HEK293 (cell line): ENCODE measurements around the gene PFN3.

Experiments used
- AEBP2 ChIP-seq: fragments of 450-650 bp; formaldehyde crosslinking; IDR thresholded peaks from 2 replicates; pipeline ENCODE4 v1.5.1; 2016; ENCODE audit warnings: missing biosample characterization, missing genetic modification characterization, borderline replicate concordance
- REPIN1 ChIP-seq: fragments of 450-650 bp; formaldehyde crosslinking; IDR thresholded peaks from 2 replicates; pipeline ENCODE4 v1.5.1; 2017; ENCODE audit warnings: missing biosample characterization, missing genetic modification characterization, low read depth
- SP2 ChIP-seq: fragments of 450-650 bp; formaldehyde crosslinking; IDR thresholded peaks from 2 replicates; pipeline ENCODE4 v1.5.1; 2016; ENCODE audit warnings: missing biosample characterization, missing genetic modification characterization
- TSHZ1 ChIP-seq: fragments of 450-650 bp; formaldehyde crosslinking; IDR thresholded peaks from 2 replicates; pipeline ENCODE4 v1.5.1; 2016; ENCODE audit warnings: missing biosample characterization, missing genetic modification characterization, borderline replicate concordance
- ZBTB21 ChIP-seq: fragments of 450-650 bp; formaldehyde crosslinking; IDR thresholded peaks from 2 replicates; pipeline ENCODE4 v1.5.1; 2017; ENCODE audit warnings: missing biosample characterization, missing genetic modification characterization
- ZNF155 ChIP-seq: fragments of 450-650 bp; formaldehyde crosslinking; IDR thresholded peaks from 2 replicates; pipeline ENCODE4 v1.5.1; 2016; ENCODE audit warnings: missing biosample characterization, missing genetic modification characterization
- ZNF26 ChIP-seq: fragments of 450-650 bp; formaldehyde crosslinking; IDR thresholded peaks from 2 replicates; pipeline ENCODE4 v1.5.1; 2016; ENCODE audit warnings: missing biosample characterization, missing genetic modification characterization
- ZNF404 ChIP-seq: fragments of 450-650 bp; formaldehyde crosslinking; IDR thresholded peaks from 2 replicates; pipeline ENCODE4 v1.5.1; 2017; ENCODE audit warnings: missing biosample characterization, missing genetic modification characterization
- ZNF423 ChIP-seq: fragments of 450-650 bp; formaldehyde crosslinking; IDR thresholded peaks from 2 replicates; pipeline ENCODE4 v1.5.1; 2016; ENCODE audit warnings: missing biosample characterization, missing genetic modification characterization
- ZNF473 ChIP-seq: fragments of 450-650 bp; formaldehyde crosslinking; IDR thresholded peaks from 2 replicates; pipeline ENCODE4 v1.5.1; 2017; ENCODE audit warnings: missing biosample characterization, missing genetic modification characterization
- ZNF704 ChIP-seq: fragments of 450-650 bp; formaldehyde crosslinking; IDR thresholded peaks from 2 replicates; pipeline ENCODE4 v1.5.1; 2016; ENCODE audit warnings: missing biosample characterization, missing genetic modification characterization
- ZNF777 ChIP-seq: fragments of 450-650 bp; formaldehyde crosslinking; IDR thresholded peaks from 2 replicates; pipeline ENCODE4 v1.5.1; 2017; ENCODE audit warnings: missing biosample characterization, missing genetic modification characterization, borderline replicate concordance
- TF ChIP-seq, protein P1 (sequence below): fragments of 450-650 bp; formaldehyde crosslinking; conservative IDR thresholded peaks from 2 replicates; pipeline ENCODE4 v1.5.1; 2016; ENCODE audit warnings: low read depth, missing biosample characterization, missing genetic modification characterization

The PFN3 gene

DNA sequence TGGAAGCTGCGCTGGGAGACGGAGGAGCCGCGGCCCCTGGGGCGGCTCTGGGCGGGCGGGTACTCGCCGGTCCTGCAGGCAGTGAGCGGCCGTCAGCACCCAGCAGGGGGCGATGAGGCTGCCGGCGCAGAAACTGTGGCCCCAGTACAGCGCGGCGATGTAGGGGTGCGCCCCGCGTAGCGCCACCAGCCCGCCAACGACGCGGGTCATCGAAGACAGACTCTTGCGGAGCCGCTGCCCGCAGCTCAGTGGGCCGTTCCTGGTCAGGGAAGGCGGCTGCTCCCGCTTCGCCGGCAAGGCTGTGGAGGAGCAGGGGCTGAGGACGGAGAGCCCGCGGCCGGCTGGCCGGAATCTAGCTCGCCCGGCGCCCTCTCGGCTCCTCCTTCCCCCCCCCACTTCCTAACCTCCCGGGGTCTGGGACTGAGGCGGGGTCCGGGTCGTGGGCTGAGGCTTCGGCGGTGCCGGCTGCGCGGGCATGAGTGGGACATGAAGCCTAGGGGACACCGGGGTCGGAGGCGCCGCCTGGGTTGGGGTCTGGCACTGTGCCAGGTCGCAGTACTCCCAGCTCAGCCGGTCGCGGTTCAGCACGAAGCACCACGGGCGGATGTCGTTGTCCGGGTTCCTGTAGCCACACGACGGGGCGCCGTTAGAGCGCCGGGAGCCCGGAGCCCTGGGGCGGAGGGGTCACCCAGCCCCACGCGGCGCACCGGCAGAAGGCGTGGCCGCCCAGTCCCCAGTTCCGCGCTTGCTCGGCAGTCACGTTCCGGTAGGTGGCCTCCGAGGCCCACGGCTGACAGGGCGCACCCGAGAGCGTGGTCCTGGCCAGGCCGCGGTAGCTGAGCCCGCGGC, 3.6 kb upstream of the PFN3 start (continued):
- TF ChIP-seq ZNF704 (no peak), ZNF155 (no peak), TSHZ1 (no peak), SP2 (peak; percentile 62), ZNF423 (peak; percentile 95), ZNF404 (tag by site-specific recombination) (no peak), ZNF777 (tag by site-specific recombination) (0 out of 2 replicates have a peak, but pooled peaks have one; percentile 44), ZNF473 (tag by site-specific recombination) (peak; percentile 91; the same call in 1 of the 2 replicates), ZNF26 (tag by site-specific recombination) (no peak), REPIN1 (no peak), AEBP2 (tag by site-specific recombination) (no peak), ZBTB21 (tag by site-specific recombination) (no peak)
- TF ChIP-seq, protein P1, sequence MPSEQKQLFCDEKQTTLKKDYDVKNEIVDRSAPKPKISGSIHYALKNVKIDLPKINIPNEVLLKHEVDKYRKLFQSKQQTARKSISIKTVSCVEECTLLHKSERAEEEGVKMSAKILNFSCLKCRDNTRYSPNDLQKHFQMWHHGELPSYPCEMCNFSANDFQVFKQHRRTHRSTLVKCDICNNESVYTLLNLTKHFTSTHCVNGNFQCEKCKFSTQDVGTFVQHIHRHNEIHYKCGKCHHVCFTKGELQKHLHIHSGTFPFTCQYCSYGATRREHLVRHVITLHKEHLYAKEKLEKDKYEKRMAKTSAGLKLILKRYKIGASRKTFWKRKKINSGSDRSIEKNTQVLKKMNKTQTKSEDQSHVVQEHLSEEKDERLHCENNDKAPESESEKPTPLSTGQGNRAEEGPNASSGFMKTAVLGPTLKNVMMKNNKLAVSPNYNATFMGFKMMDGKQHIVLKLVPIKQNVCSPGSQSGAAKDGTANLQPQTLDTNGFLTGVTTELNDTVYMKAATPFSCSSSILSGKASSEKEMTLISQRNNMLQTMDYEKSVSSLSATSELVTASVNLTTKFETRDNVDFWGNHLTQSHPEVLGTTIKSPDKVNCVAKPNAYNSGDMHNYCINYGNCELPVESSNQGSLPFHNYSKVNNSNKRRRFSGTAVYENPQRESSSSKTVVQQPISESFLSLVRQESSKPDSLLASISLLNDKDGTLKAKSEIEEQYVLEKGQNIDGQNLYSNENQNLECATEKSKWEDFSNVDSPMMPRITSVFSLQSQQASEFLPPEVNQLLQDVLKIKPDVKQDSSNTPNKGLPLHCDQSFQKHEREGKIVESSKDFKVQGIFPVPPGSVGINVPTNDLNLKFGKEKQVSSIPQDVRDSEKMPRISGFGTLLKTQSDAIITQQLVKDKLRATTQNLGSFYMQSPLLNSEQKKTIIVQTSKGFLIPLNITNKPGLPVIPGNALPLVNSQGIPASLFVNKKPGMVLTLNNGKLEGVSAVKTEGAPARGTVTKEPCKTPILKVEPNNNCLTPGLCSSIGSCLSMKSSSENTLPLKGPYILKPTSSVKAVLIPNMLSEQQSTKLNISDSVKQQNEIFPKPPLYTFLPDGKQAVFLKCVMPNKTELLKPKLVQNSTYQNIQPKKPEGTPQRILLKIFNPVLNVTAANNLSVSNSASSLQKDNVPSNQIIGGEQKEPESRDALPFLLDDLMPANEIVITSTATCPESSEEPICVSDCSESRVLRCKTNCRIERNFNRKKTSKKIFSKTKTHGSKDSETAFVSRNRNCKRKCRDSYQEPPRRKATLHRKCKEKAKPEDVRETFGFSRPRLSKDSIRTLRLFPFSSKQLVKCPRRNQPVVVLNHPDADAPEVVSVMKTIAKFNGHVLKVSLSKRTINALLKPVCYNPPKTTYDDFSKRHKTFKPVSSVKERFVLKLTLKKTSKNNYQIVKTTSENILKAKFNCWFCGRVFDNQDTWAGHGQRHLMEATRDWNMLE (tag by site-specific recombination): no peak; the same call in 1 of the 2 replicates
